Measurements from ENCODE around the gene SLX1A.
"Not testable (repeated sequence)": the region's sequence is repeated elsewhere in the genome, so short reads cannot be mapped to it uniquely, and the experiment has no call there.

Gene SLX1A

DNA sequence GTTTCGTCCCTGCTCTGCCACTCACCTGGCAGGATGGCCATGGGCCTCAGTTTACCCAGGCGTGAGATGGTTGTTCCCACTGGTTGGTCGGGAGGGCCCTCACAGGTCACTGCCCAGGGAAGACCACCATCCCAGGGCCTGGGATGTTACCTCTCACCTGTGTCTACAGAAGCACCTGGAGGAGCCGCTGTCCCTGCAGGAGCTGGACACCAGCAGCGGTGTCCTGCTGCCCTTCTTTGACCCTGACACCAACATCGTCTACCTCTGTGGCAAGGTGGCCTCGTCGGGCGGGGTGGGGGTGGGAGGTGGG is 6.2 kb upstream of the SLX1A start:
- no peak for DNase-seq (ENCODE audit: low spot score)
- TF ChIP-seq, protein P1, sequence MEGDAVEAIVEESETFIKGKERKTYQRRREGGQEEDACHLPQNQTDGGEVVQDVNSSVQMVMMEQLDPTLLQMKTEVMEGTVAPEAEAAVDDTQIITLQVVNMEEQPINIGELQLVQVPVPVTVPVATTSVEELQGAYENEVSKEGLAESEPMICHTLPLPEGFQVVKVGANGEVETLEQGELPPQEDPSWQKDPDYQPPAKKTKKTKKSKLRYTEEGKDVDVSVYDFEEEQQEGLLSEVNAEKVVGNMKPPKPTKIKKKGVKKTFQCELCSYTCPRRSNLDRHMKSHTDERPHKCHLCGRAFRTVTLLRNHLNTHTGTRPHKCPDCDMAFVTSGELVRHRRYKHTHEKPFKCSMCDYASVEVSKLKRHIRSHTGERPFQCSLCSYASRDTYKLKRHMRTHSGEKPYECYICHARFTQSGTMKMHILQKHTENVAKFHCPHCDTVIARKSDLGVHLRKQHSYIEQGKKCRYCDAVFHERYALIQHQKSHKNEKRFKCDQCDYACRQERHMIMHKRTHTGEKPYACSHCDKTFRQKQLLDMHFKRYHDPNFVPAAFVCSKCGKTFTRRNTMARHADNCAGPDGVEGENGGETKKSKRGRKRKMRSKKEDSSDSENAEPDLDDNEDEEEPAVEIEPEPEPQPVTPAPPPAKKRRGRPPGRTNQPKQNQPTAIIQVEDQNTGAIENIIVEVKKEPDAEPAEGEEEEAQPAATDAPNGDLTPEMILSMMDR (IDR thresholded peaks at IDR 0.05; ENCODE audit: borderline replicate concordance, control extremely low read depth, extremely low read depth, insufficient read depth, missing control alignments) = no peak
- in situ Hi-C loops (cut with MboI; ENCODE audit: low sequenced_read_pairs, unreplicated experiment) = loop anchor here (25.0 kb wide), 1 partner anchor 225 kb away; the partner anchor contains the start of gene ZNF771

GRCh38 chr16:30187971-30188561 is 5.6 kb upstream of the SLX1A start:
- in situ Hi-C loops (cut with MboI; ENCODE audit: low sequenced_read_pairs, unreplicated experiment) = loop anchor here (25.0 kb wide), 1 partner anchor 224 kb away; the partner anchor contains the start of gene ZNF771

DNA sequence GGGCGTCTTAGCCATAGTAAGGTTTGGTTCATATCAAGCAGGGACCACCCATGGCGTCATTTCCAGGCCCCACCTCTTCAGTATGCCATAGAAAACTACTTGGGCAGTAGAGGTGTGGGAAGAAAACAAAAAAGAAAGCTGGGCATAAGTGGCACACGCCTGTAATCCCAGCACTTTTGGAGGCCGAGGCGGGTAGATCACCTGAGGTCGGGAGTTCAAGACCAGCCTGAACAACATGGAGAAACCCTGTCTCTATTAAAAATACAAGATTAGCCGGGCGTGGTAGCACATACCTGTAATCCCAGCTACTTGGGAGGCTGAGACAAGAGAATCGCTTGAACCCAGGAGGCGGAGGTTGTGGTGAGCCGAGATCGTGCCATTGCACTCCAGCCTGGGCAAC is 2.5 kb upstream of the SLX1A start:
- in situ Hi-C loops (cut with MboI; ENCODE audit: low sequenced_read_pairs, unreplicated experiment) = loop anchor here (25.0 kb wide), 1 partner anchor 221 kb away; the partner anchor contains the start of gene ZNF771
- DNase-seq (ENCODE audit: low spot score) = not testable (repeated sequence)

More at GRCh38 chr16:30187971-30188561, 5.6 kb upstream of the SLX1A start:
- TF ChIP-seq, protein P1 (IDR thresholded peaks at IDR 0.05; ENCODE audit: borderline replicate concordance, control extremely low read depth, extremely low read depth, insufficient read depth, missing control alignments) = no peak
- DNase-seq (ENCODE audit: low spot score) = no peak

- in situ Hi-C loops (cut with MboI; ENCODE audit: low sequenced_read_pairs, unreplicated experiment) = loop anchor here (25.0 kb wide), 1 partner anchor 219 kb away; the partner anchor contains the start of gene ZNF771
- DNase-seq (ENCODE audit: low spot score) = not testable (repeated sequence)
Observed at GRCh38 chr16:30193098-30193497, 577 bp upstream of the SLX1A start.

GRCh38 chr16:30194172-30194925 is 674 bp downstream of the SLX1A start:
- in situ Hi-C loops (cut with MboI; ENCODE audit: low sequenced_read_pairs, unreplicated experiment) = loop anchor here (25.0 kb wide), 1 partner anchor 218 kb away; the partner anchor contains the start of gene ZNF771
- not testable (repeated sequence) for DNase-seq (ENCODE audit: low spot score)

DNA sequence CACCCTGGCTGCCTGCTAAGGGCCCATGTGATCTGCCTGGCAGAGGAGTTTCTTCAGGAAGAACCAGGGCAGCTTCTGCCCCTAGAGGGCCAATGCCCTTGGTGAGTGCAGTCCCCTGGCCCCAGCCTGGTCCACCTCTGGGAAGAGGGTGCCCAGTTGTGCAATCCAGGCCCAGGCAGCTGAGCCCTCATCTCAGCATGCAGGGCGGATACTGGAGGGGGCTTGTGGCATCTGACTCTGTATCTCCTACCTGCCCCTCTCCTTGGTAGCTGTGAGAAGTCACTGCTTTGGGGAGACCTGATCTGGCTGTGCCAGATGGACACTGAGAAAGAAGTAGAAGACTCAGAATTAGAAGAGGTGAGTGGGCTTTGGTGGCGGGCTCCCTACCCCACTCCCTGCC is 3.3 kb downstream of the SLX1A start:
- not testable (repeated sequence) for DNase-seq (ENCODE audit: low spot score)
- in situ Hi-C loops (cut with MboI; ENCODE audit: low sequenced_read_pairs, unreplicated experiment) = loop anchor here (25.0 kb wide), 1 partner anchor 215 kb away; the partner anchor contains the start of gene ZNF771

DNA sequence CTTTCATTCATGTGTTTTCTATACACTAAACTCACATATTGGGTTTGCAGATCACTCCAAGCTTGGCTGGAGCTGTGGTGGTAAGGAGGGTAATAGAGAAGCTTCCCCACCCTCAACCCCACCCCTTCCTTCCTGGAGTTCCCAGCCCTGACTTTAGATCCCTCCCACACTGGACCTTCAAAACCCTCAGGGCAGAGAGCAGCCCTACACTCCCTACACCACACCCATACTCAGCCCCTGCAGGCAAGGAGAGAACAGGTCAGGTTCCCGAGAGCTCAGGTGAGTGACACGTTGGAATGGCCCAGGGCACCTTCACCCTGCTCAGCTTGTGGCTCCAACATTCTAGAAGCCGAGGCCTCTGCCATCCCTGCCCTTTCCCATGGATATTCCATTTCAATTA is 5.4 kb downstream of the SLX1A start, which contains the start of gene SULT1A3:
Gene SULT1A3 (plus strand): TSS at position 207 of the 400 bp plus-strand sequence. CDS start 1,474 bp downstream, outside the sequence.
- in situ Hi-C loops (cut with MboI; ENCODE audit: low sequenced_read_pairs, unreplicated experiment) = loop anchor here (25.0 kb wide), 1 partner anchor 213 kb away; the partner anchor contains the start of gene ZNF771
- DNase-seq (ENCODE audit: low spot score) = not testable (repeated sequence)

- in situ Hi-C loops (cut with MboI; ENCODE audit: low sequenced_read_pairs, unreplicated experiment) = loop anchor here (25.0 kb wide), 1 partner anchor 213 kb away; the partner anchor contains the start of gene ZNF771
- not testable (repeated sequence) for DNase-seq (ENCODE audit: low spot score)
Observed at GRCh38 chr16:30199608-30200343, 6.1 kb downstream of the SLX1A start.

DNA sequence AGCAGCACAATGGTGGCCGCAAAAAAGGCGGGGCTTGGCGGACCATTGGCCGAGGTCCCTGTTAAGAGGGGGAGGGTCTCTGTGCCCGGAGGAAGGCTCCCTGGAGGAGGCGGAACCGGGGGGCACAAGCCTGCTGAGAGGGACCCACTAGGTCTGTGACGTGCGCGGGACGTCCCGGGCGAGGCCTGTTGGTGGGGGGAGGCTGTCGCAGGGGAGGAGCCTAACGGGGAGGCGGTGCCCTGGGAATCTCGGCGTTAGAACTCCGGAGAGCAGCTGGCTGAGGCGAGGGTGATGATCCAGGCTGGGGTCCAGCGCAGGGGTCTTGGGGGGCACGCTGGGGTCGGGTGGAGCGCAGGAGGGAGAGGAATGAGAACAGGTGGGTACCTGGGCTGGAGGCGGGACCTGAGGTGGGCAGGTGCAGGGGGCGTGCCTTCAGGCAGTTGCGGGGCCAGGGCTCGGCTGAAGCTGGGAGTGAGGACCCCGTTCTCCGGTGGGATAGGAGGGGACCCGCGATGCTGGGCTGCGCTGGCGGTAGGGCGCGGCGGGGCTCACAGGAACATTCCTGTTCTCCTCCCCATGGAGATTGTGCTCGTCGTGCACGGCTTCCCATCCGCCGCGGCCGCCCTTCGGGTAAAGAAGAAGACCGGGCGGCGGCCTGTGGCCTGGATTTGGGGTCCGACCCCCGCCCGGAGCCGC is 12.0 kb downstream of the SLX1A start:
- DNase-seq (ENCODE audit: low spot score); in situ Hi-C loops (cut with MboI; ENCODE audit: low sequenced_read_pairs, unreplicated experiment): not testable (repeated sequence)

- in situ Hi-C loops (cut with MboI; ENCODE audit: low sequenced_read_pairs, unreplicated experiment); DNase-seq (ENCODE audit: low spot score): not testable (repeated sequence)
Observed at GRCh38 chr16:30206252-30206651, 12.6 kb downstream of the SLX1A start.

- DNase-seq (ENCODE audit: low spot score); in situ Hi-C loops (cut with MboI; ENCODE audit: low sequenced_read_pairs, unreplicated experiment): not testable (repeated sequence)
Observed at GRCh38 chr16:30207063-30207704, 13.5 kb downstream of the SLX1A start.

GRCh38 chr16:30209032-30209431 is 15.4 kb downstream of the SLX1A start:
- in situ Hi-C loops (cut with MboI; ENCODE audit: low sequenced_read_pairs, unreplicated experiment); DNase-seq (ENCODE audit: low spot score): not testable (repeated sequence)

- in situ Hi-C loops (cut with MboI; ENCODE audit: low sequenced_read_pairs, unreplicated experiment); DNase-seq (ENCODE audit: low spot score): not testable (repeated sequence)
Observed at GRCh38 chr16:30211414-30211813, 17.7 kb downstream of the SLX1A start.

DNA sequence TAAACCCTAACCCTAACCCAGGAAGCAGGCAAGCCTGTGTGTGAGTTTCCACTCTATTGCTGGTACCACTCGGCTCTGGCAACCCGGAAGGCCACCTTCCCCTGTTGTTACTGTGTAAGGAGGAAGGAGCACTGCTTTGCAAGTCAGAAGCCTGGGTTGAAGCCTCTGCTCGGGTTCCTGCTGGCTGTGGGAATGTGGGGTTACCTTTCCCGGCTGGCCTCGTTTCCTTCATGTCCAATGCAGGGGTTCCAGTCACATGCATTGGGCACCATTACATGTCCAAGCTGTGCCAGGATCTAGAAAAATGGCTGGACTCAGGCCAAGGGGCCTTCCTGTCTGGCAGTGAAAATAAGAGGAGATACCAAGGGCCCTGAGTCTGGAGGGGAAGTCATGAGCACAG is 23.4 kb downstream of the SLX1A start:
- DNase-seq (ENCODE audit: low spot score); in situ Hi-C loops (cut with MboI; ENCODE audit: low sequenced_read_pairs, unreplicated experiment): not testable (repeated sequence)

Data from GM13976 (cell line).